ENCODE data around the gene ERCC8. TPM values are rescaled to one million over a fixed set of nuclear protein-coding genes. Genes with fewer than 3 reads are reported as not detected.

ERCC8 gene
- total and polyA plus RNA-seq, 9 of the 15 experiments (the other 6 are each of a cell fraction or from before 2014, with no cell fraction given) = 10.1 to 41.8 (median 24.4) TPM

GRCh38 chr5:60955239-60955638 is 10.4 kb upstream of the ERCC8 start:
- no peak overlapping the region for H3K9ac ChIP-seq (ENCODE audit: insufficient read depth in 1 of 2, low read depth in 2 of 2, low read length in 2 of 2)
- H3K9me3 ChIP-seq (replicated peaks; ENCODE audit: control insufficient read depth, insufficient read depth, low read depth, low read length) = no peaks in the 10 kb centered on the region
- H2AFZ ChIP-seq (ENCODE audit: low read depth, low read length) = no peak overlapping the region
- H3K79me2 ChIP-seq (ENCODE audit: control insufficient read depth, insufficient read depth, low read length) = peaks cover 89% of the 10 kb centered on the region
- intact Hi-C loops (cut with micrococcal nuclease) = loop anchor here (10.0 kb wide), 1 partner anchor 100 kb away; no protein-coding TSS in a partner anchor
- no TSS peak for BruUV-seq (replicated peaks)
- TF ChIP-seq BCOR (IDR thresholded peaks at IDR 0.05) (0 out of 2 replicates have a peak, but pooled peaks have one; percentile 17), ARID2 (IDR thresholded peaks at IDR 0.05) (no peak), ZKSCAN1 (IDR thresholded peaks at IDR 0.05; ENCODE audit: low read depth, low read length) (no peak), ELF2 (CRISPR knock-in tag; IDR thresholded peaks at IDR 0.05) (no peak), SMARCC2 (IDR thresholded peaks at IDR 0.05; ENCODE audit: low read depth) (no peak), ZBTB17 (CRISPR knock-in tag; IDR thresholded peaks at IDR 0.05) (no peak), DPF2 (IDR thresholded peaks at IDR 0.05) (no peak), YY1 (IDR thresholded peaks at IDR 0.05; ENCODE audit: borderline replicate concordance in 1 of 3, control insufficient read depth in 1 of 3, extremely low read depth in 1 of 3, insufficient read depth in 3 of 3, insufficient read length in 1 of 3, insufficient replicate concordance in 2 of 3, low read depth in 1 of 3, low read length in 2 of 3) (no peak), PYGO2 (tag; IDR thresholded peaks at IDR 0.05) (no peak), RBM25 (IDR thresholded peaks at IDR 0.05; ENCODE audit: low read depth, low read length, severe bottlenecking) (peak; percentile 78), NR2C1 (IDR thresholded peaks at IDR 0.05) (no peak), NR2C1 (tag; IDR thresholded peaks at IDR 0.05) (no peak), MTF1 (CRISPR knock-in tag; IDR thresholded peaks at IDR 0.05; ENCODE audit: borderline replicate concordance) (no peak), HDAC6 (IDR thresholded peaks at IDR 0.05; ENCODE audit: low read depth, low read length) (no peak)
- no peaks in the 10 kb centered on the region for H3K9me1 ChIP-seq (ENCODE audit: control insufficient read depth, insufficient read depth, low read length)
- H3K36me3 ChIP-seq (ENCODE audit: control insufficient read depth, insufficient read depth, low read length) = no peaks in the 10 kb centered on the region; the same call in 2 of the 3 replicates
- no peak for DNase-seq (ENCODE audit: extremely low read depth in 1 of 4, low spot score in 3 of 4)
- FAIRE-seq = no peak
- 82% methylated on average over 3 of the region's 3 CpGs for WGBS (ENCODE audit: insufficient coverage, low coverage, missing lambda C conversion rate)
- H3K27me3 ChIP-seq (ENCODE audit: control insufficient read depth in 2 of 2, insufficient read depth in 2 of 2, low read length in 2 of 2) = no peaks in the 10 kb centered on the region
- POLR2A ChIA-PET = no interaction called here
- no peak overlapping the region for H3K27ac ChIP-seq (ENCODE audit: extremely low read depth, low read depth, low read length)
- in situ Hi-C loops (cut with MboI) = no loop called here
- no peaks in the 10 kb centered on the region for H4K20me1 ChIP-seq (replicated peaks; ENCODE audit: control insufficient read depth, insufficient read depth, low read length)
- CTCF ChIA-PET (ENCODE audit: low intra/inter-chr PET ratio) = no interaction called here
- no peak for ATAC-seq
- no peak overlapping the region for H3K4me3 ChIP-seq
- no peak overlapping the region for H3K4me2 ChIP-seq (ENCODE audit: insufficient read depth, low read length)
- H3K4me1 ChIP-seq (replicated peaks in 1 of 2; ENCODE audit: control insufficient read depth in 2 of 2, insufficient read depth in 2 of 2, low read length in 2 of 2) = no peaks in the 10 kb centered on the region

Data from K562 (cell line).